ENCODE measurements around the gene OR10H1. TPM values are rescaled to one million over a fixed set of nuclear protein-coding genes. Genes with fewer than 3 reads are reported as not detected.
"Not testable (repeated sequence)": the region's sequence is repeated elsewhere in the genome, so short reads cannot be mapped to it uniquely, and the experiment has no call there.

The OR10H1 gene
- total RNA-seq, 6 donors from 2014 or later, result not detected

- no peak overlapping the region for H3K27ac ChIP-seq
- WGBS, 2 donors, result 51 to 58% methylated on average over 6 to 7 of the region's 7 CpGs
- H3K4me1 ChIP-seq, result no peaks in the 10 kb centered on the region
- H3K27me3 ChIP-seq, result no peaks in the 10 kb centered on the region
- ATAC-seq (ENCODE audit: low FRiP score in 2 of 2), result no peak
- no peak for DNase-seq
- TF ChIP-seq EP300 (IDR thresholded peaks at IDR 0.05) (no peak), POLR2A (IDR thresholded peaks at IDR 0.05) (no peak), CTCF (IDR thresholded peaks at IDR 0.05) (no peak), POLR2AphosphoS5 (IDR thresholded peaks at IDR 0.05) (no peak)
- H3K9me3 ChIP-seq, result no peaks in the 10 kb centered on the region
- H3K36me3 ChIP-seq, result no peaks in the 10 kb centered on the region
- no peak overlapping the region for H3K4me3 ChIP-seq
Measured at GRCh38 chr19:15813916-15814315, 1.5 kb downstream of the OR10H1 start.

GRCh38 chr19:15812060-15812722, 3.3 kb downstream of the OR10H1 start:
- Histone ChIP-seq H3K4me3 (no peak overlapping the region), H3K9me3 (no peaks in the 10 kb centered on the region), H3K36me3 (no peaks in the 10 kb centered on the region), H3K27ac (no peak overlapping the region), H3K27me3 (no peaks in the 10 kb centered on the region), H3K4me1 (no peaks in the 10 kb centered on the region)
- peak in 3 of 6 experiments; percentile 24 to 47 (median 42) for TF ChIP-seq CTCF (IDR thresholded peaks at IDR 0.05)
- no peak for TF ChIP-seq POLR2AphosphoS5 (IDR thresholded peaks at IDR 0.05)
- ATAC-seq (ENCODE audit: low FRiP score in 2 of 2), result no peak
- WGBS, 2 donors, result 10 to 23% methylated on average over 6 of the region's 6 CpGs
- no peak for DNase-seq

- Histone ChIP-seq H3K36me3 (no peaks in the 10 kb centered on the region), H3K27ac (no peak overlapping the region), H3K27me3 (no peaks in the 10 kb centered on the region), H3K9me3 (no peaks in the 10 kb centered on the region), H3K4me1 (no peaks in the 10 kb centered on the region), H3K4me3 (no peak overlapping the region)
- DNase-seq (no peak), ATAC-seq (ENCODE audit: low FRiP score in 2 of 2) (no peak)
- no peak for TF ChIP-seq POLR2AphosphoS5 (IDR thresholded peaks at IDR 0.05)
- TF ChIP-seq CTCF (IDR thresholded peaks at IDR 0.05), result no peak
- no peak for TF ChIP-seq POLR2A (IDR thresholded peaks at IDR 0.05)
- TF ChIP-seq EP300 (IDR thresholded peaks at IDR 0.05), result no peak
- WGBS, 2 donors, result 79 to 89% methylated on average over 4 of the region's 4 CpGs
Measured at GRCh38 chr19:15811476-15811875, 4.0 kb downstream of the OR10H1 start.

- H3K4me1 ChIP-seq, result no peaks in the 10 kb centered on the region
- no peak overlapping the region for H3K4me3 ChIP-seq
- H3K9me3 ChIP-seq, result no peaks in the 10 kb centered on the region
- TF ChIP-seq POLR2AphosphoS5 (IDR thresholded peaks at IDR 0.05) (no peak), CTCF (IDR thresholded peaks at IDR 0.05) (peak in 1 of 6 experiments; percentile 13), POLR2A (IDR thresholded peaks at IDR 0.05) (no peak)
- no peak for ATAC-seq (ENCODE audit: low FRiP score in 2 of 2)
- no peak for DNase-seq
- no peak overlapping the region for H3K27ac ChIP-seq
- 52 to 53% methylated on average over 7 of the region's 7 CpGs for WGBS, 2 donors
- no peaks in the 10 kb centered on the region for H3K27me3 ChIP-seq
- H3K36me3 ChIP-seq, result no peaks in the 10 kb centered on the region
Measured at GRCh38 chr19:15810335-15810734, 5.1 kb downstream of the OR10H1 start.

- peak in 1 of 2 donors; percentile 34 for ATAC-seq (ENCODE audit: low FRiP score in 2 of 2)
- 87 to 93% methylated on average over 15 to 16 of the region's 18 CpGs for WGBS, 2 donors
- DNase-seq, result peak in 1 of 2 donors; percentile 43
- H3K4me1 ChIP-seq, H3K27ac ChIP-seq, H3K36me3 ChIP-seq, H3K9me3 ChIP-seq, H3K4me3 ChIP-seq, H3K27me3 ChIP-seq: not testable (repeated sequence)
Measured at GRCh38 chr19:15794279-15794678, 21.2 kb downstream of the OR10H1 start.
